ENCODE data around the gene TMEM236. TPM values are rescaled to one million over a fixed set of nuclear protein-coding genes. Genes with fewer than 3 reads are reported as not detected.
A peak's percentile ranks its signal among the peaks of the same experiment; 100 is the strongest.

The TMEM236 gene
- polyA plus RNA-seq, 2 of the 4 experiments (the other 2 are of a cell fraction) = 0.06 to 0.09 TPM

DNA sequence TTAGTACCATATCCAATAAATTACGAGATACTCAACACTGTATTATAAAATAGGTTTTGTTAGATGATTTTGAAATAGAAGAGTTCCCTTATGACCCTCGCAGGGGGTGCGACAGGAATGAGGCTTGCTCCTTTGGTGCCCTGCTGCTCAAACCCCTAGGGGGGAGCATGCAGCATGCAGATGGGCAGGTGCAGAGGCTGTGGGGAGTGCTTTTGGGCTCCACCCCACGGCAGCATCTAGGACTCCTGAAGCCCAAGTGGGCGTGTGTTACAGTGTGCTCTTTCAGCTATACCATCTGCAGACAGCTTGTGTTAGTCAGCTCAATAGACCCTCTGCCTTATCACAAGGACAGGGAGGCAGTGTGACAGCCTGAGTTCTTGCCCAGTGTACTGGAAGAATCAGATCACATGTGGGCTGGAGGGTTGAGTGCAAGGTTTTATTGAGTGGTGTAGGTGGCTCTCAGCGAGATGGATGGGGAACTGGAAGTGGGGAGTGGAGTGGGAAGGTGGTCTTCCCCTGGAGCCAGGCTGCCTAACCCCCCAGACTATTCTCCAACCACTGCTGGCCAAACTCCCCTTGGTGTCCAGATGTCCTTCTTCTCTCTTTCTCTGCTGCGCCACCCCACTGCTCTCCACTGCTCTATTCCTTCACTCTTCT, 54.0 kb downstream of the TMEM236 start:
- Histone ChIP-seq H3K27ac (no peak overlapping the region), H3K9me3 (no peaks in the 10 kb centered on the region), H3K4me1 (no peaks in the 10 kb centered on the region), H3K4me2 (no peak overlapping the region), H3K4me3 (no peak overlapping the region)
- ChIA-PET CTCF (interaction anchor here (1.5 kb wide), 1 partner anchor 10 kb away, joined by 3 read pairs; no protein-coding TSS in a partner anchor), POLR2A (no interaction called here)
- peak; percentile 27 to 57; a peak in 2 of 5 replicates for TF ChIP-seq RAD21 (conservative IDR thresholded peaks at IDR 0.05 in 1 of 2, IDR thresholded peaks at IDR 0.05 in 1 of 2)
- no peak for TF ChIP-seq FOXS1 (CRISPR knock-in tag; IDR thresholded peaks at IDR 0.05)
- TF ChIP-seq, protein P1, sequence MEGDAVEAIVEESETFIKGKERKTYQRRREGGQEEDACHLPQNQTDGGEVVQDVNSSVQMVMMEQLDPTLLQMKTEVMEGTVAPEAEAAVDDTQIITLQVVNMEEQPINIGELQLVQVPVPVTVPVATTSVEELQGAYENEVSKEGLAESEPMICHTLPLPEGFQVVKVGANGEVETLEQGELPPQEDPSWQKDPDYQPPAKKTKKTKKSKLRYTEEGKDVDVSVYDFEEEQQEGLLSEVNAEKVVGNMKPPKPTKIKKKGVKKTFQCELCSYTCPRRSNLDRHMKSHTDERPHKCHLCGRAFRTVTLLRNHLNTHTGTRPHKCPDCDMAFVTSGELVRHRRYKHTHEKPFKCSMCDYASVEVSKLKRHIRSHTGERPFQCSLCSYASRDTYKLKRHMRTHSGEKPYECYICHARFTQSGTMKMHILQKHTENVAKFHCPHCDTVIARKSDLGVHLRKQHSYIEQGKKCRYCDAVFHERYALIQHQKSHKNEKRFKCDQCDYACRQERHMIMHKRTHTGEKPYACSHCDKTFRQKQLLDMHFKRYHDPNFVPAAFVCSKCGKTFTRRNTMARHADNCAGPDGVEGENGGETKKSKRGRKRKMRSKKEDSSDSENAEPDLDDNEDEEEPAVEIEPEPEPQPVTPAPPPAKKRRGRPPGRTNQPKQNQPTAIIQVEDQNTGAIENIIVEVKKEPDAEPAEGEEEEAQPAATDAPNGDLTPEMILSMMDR (IDR thresholded peaks at IDR 0.05) = 0 out of 3 replicates have a peak, but pooled peaks have one; percentile 14
- DNase-seq (ENCODE audit: low read depth in 1 of 2, low spot score in 1 of 2) = peak in 1 of 2 experiments; percentile 31
- no peak for FAIRE-seq
- 54% methylated on average over 7 of the region's 7 CpGs for WGBS (ENCODE audit: missing lambda C conversion rate)
- peak; percentile 89 to 94 for ATAC-seq

DNA sequence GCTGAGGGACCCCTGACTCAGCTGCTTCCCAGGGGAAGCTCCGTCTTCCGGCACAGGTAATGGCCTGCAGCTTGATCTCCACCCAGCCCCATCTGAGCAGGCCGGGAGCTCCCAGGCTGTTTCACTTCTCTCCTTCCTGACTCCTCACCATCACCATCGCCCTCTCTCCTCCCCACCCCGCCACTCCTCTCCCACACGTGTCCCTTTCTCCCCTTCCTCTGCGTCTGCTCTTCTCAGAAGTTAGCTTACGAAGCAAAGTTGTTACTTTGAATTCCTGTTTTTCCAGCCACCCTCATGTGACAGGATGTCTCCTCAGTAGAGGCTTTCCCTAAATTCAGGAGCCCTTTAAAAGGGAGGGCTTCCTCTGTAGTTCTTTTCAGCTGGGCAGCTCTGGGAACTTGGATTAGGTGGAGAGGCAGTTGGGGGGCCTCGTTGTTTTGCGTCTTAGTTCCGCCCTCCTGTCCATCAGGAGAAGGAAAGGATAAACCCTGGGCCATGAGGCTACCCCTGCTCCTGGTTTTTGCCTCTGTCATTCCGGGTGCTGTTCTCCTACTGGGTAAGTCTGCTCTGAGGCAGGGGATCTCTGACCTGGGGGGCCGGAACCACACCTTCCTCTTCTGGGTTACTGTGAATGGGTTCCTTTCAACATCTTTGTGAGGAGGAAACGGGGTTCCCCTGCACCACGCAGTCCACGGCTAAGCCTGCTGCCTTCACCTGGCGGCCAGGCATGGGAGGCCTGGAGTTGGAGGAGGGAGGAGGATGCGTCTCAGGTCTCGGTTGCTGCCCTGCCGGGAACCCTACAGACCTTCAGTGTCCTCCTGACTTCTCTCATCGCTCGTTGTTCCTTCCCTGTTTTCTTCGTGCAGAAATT, 57.2 kb downstream of the TMEM236 start, which contains the start of gene MRC1:
Gene MRC1 (plus strand): TSS at position 378 of the 871 bp plus-strand sequence. CDS start 118 bp downstream, at position 496.
- ATAC-seq = no peak
- WGBS (ENCODE audit: missing lambda C conversion rate) = 85% methylated on average over 23 of the region's 23 CpGs
- Histone ChIP-seq H3K4me2 (no peak within 1 kb of the TSS), H3K9me3 (no peaks in the 10 kb centered on the region), H3K27ac (0 out of 6 replicates have a peak within 1 kb of the TSS, but pooled peaks of 1 of the 2 experiments have one; percentile 24), H3K4me1 (no peaks in the 10 kb centered on the region), H3K4me3 (no peak within 1 kb of the TSS)
- DNase-seq (ENCODE audit: low read depth in 1 of 2, low spot score in 1 of 2) = no peak
- CTCF ChIA-PET = interaction anchor here (1.4 kb wide), 1 partner anchor 13 kb away, joined by 4 read pairs; no protein-coding TSS in a partner anchor
- FAIRE-seq = no peak
- TF ChIP-seq CEBPB (IDR thresholded peaks at IDR 0.05) = no peak
- TF ChIP-seq CHD2 (IDR thresholded peaks at IDR 0.05; ENCODE audit: low read length, partially characterized antibody) = no peak
- TF ChIP-seq FOSB (CRISPR knock-in tag; IDR thresholded peaks at IDR 0.05) = no peak
- no peak for TF ChIP-seq FOXS1 (CRISPR knock-in tag; IDR thresholded peaks at IDR 0.05)
- no peak for TF ChIP-seq ZSCAN20 (CRISPR knock-in tag; IDR thresholded peaks at IDR 0.05)
- no peak for TF ChIP-seq MAZ (IDR thresholded peaks at IDR 0.05; ENCODE audit: borderline replicate concordance, low read depth, low read length)
- TF ChIP-seq, protein P2, sequence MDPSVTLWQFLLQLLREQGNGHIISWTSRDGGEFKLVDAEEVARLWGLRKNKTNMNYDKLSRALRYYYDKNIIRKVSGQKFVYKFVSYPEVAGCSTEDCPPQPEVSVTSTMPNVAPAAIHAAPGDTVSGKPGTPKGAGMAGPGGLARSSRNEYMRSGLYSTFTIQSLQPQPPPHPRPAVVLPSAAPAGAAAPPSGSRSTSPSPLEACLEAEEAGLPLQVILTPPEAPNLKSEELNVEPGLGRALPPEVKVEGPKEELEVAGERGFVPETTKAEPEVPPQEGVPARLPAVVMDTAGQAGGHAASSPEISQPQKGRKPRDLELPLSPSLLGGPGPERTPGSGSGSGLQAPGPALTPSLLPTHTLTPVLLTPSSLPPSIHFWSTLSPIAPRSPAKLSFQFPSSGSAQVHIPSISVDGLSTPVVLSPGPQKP (IDR thresholded peaks at IDR 0.05; ENCODE audit: low read depth, low read length) = no peak
- TF ChIP-seq JUNB (IDR thresholded peaks at IDR 0.05) = no peak
- TF ChIP-seq, protein P3, sequence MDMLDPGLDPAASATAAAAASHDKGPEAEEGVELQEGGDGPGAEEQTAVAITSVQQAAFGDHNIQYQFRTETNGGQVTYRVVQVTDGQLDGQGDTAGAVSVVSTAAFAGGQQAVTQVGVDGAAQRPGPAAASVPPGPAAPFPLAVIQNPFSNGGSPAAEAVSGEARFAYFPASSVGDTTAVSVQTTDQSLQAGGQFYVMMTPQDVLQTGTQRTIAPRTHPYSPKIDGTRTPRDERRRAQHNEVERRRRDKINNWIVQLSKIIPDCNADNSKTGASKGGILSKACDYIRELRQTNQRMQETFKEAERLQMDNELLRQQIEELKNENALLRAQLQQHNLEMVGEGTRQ (IDR thresholded peaks at IDR 0.05) = no peak
- TF ChIP-seq EHF (CRISPR knock-in tag; IDR thresholded peaks at IDR 0.05) = no peak
- no peak for TF ChIP-seq NFE2L2 (conservative IDR thresholded peaks at IDR 0.05; ENCODE audit: low read length)
- no peak for TF ChIP-seq CBX8 (IDR thresholded peaks at IDR 0.05)
- no peak for TF ChIP-seq PHF8 (IDR thresholded peaks at IDR 0.05; ENCODE audit: borderline replicate concordance, low read depth)
- no peak for TF ChIP-seq HOXB5 (CRISPR knock-in tag; IDR thresholded peaks at IDR 0.05)
- TF ChIP-seq KDM5A (IDR thresholded peaks at IDR 0.05) = no peak
- POLR2A ChIA-PET = no interaction called here

Data from A549 (cell line).